OCI-LY7 (cell line): ENCODE results near the gene ZNF423.

ENCODE experiments used
- EZH2phosphoT487 ChIP-seq: fragments of 200-600 bp; sonication (generic); IDR thresholded peaks from 2 replicates; pipeline ENCODE4 v1.6.1; 2018; ENCODE audit warnings: low read depth, borderline replicate concordance, mild to moderate bottlenecking, mixed run types, antibody characterized with exemption, low read length, moderate library complexity, mixed read lengths
- TF ChIP-seq, protein P1 (sequence below): fragments of 200-600 bp; sonication (generic); conservative IDR thresholded peaks from 2 replicates; pipeline ENCODE4 v1.5.1; 2014; ENCODE audit warnings: mild to moderate bottlenecking, antibody characterized with exemption, low read length, moderate library complexity, mixed read lengths

GRCh38 chr16:49603956-49604355 is 252.0 kb downstream of the ZNF423 start:
- TF ChIP-seq, protein P1, sequence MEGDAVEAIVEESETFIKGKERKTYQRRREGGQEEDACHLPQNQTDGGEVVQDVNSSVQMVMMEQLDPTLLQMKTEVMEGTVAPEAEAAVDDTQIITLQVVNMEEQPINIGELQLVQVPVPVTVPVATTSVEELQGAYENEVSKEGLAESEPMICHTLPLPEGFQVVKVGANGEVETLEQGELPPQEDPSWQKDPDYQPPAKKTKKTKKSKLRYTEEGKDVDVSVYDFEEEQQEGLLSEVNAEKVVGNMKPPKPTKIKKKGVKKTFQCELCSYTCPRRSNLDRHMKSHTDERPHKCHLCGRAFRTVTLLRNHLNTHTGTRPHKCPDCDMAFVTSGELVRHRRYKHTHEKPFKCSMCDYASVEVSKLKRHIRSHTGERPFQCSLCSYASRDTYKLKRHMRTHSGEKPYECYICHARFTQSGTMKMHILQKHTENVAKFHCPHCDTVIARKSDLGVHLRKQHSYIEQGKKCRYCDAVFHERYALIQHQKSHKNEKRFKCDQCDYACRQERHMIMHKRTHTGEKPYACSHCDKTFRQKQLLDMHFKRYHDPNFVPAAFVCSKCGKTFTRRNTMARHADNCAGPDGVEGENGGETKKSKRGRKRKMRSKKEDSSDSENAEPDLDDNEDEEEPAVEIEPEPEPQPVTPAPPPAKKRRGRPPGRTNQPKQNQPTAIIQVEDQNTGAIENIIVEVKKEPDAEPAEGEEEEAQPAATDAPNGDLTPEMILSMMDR: no peak
- no peak for TF ChIP-seq EZH2phosphoT487
